ENCODE data around the gene RFXANK.

- TF ChIP-seq CTCF (IDR thresholded peaks at IDR 0.05; ENCODE audit: low read length) (peak; percentile 41; the same call in 1 of the 2 replicates), EZH2 (IDR thresholded peaks at IDR 0.05; ENCODE audit: borderline replicate concordance, low read length) (no peak)
Observed at GRCh38 chr19:19154768-19155494, 37.1 kb upstream of the RFXANK start.
